Measurements from ENCODE around the gene DNAJC10. TPM values are rescaled to one million over a fixed set of nuclear protein-coding genes. Genes with fewer than 3 reads are reported as not detected.

The DNAJC10 gene
- total and polyA plus RNA-seq, 2 donors (not counting 3 experiments of a cell fraction or from before 2014, with no cell fraction given): 45.1 to 201 TPM

DNA sequence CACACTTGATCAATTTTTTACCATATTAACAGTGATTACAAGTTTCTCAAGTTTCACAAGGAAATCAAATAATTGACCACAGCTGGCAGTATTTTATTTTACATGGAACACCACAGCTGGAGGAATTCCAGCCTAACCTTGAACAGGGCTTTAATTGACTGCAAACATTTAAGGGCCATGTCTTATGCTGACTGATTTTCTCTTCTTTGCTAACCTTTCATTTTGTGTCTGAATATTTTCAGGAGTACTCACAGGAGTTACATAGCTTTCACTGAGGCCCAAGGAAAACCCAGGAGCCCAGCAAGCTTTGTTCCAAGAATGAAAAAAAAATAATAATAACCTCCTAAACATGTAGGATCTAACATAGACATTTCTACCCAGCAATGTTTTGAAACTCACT, 100.8 kb downstream of the DNAJC10 start:
- Histone ChIP-seq H3K36me3 (ENCODE audit: control insufficient read depth in 2 of 2, extremely low read depth in 1 of 2, insufficient read depth in 2 of 2, low read length in 2 of 2) (no peaks in the 10 kb centered on the region), H3K4me3 (replicated peaks in 1 of 3; ENCODE audit: insufficient read depth in 1 of 3, low read depth in 1 of 3, low read length in 3 of 3) (no peak overlapping the region), H3K27me3 (ENCODE audit: control insufficient read depth in 2 of 2, insufficient read depth in 2 of 2, low read length in 2 of 2) (peaks cover 3 to 4% of the 10 kb centered on the region in 2 experiments), H2AFZ (ENCODE audit: low read depth, low read length) (no peak overlapping the region), H3K79me2 (ENCODE audit: control insufficient read depth, insufficient read depth, low read length) (no peaks in the 10 kb centered on the region), H4K20me1 (replicated peaks; ENCODE audit: control insufficient read depth, extremely low read depth, insufficient read depth, low read length) (no peaks in the 10 kb centered on the region), H3K4me2 (ENCODE audit: insufficient read depth, low read length) (no peak overlapping the region), H3K4me1 (ENCODE audit: control insufficient read depth, extremely low read depth, insufficient read depth, low read length) (no peaks in the 10 kb centered on the region), H3K9me3 (replicated peaks; ENCODE audit: control insufficient read depth, insufficient read depth, low read length) (no peaks in the 10 kb centered on the region), H3K9ac (replicated peaks; ENCODE audit: extremely low read depth, insufficient read depth, low read length) (no peak overlapping the region), H3K9me1 (replicated peaks; ENCODE audit: control insufficient read depth, extremely low read depth, insufficient read depth, low read length) (no peaks in the 10 kb centered on the region), H3K27ac (ENCODE audit: insufficient read depth, low read depth, low read length) (no peak overlapping the region)
- dilution Hi-C loops (cut with MboI; ENCODE audit: extremely low pct_ligation_motif_present, low sequenced_read_pairs): no loop called here
- no TSS peak for BruUV-seq (replicated peaks)
- DNase-seq (ENCODE audit: low read depth, low spot score) (no peak), FAIRE-seq (no peak)
- TF ChIP-seq FOS (IDR thresholded peaks at IDR 0.05; ENCODE audit: borderline replicate concordance, insufficient read depth, low read length) (no peak), CTCF (IDR thresholded peaks at IDR 0.05; ENCODE audit: extremely low read depth in 1 of 2, insufficient read depth in 1 of 2, low read depth in 1 of 2, low read length in 2 of 2) (no peak), POLR2AphosphoS5 (IDR thresholded peaks at IDR 0.05; ENCODE audit: insufficient read depth, low read depth, low read length) (no peak), JUN (IDR thresholded peaks at IDR 0.05; ENCODE audit: borderline replicate concordance, insufficient read depth, insufficient read length, low read depth) (no peak), MYC (IDR thresholded peaks at IDR 0.05; ENCODE audit: low read depth, low read length) (no peak), EZH2 (IDR thresholded peaks at IDR 0.05; ENCODE audit: borderline replicate concordance, low read depth, low read length, severe bottlenecking) (no peak), POLR2A (IDR thresholded peaks at IDR 0.05; ENCODE audit: low read depth, low read length) (no peak), GATA2 (IDR thresholded peaks at IDR 0.05; ENCODE audit: insufficient read depth, insufficient read length, low read depth, low read length) (no peak)
- TF ChIP-seq, protein P1, sequence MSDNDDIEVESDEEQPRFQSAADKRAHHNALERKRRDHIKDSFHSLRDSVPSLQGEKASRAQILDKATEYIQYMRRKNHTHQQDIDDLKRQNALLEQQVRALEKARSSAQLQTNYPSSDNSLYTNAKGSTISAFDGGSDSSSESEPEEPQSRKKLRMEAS (IDR thresholded peaks at IDR 0.05; ENCODE audit: insufficient read depth, insufficient read length): no peak
- CTCF ChIA-PET: interaction anchor here (0.9 to 1.7 kb wide), 3 partner anchors 25 to 54 kb away, joined by 4 to 6 read pairs (median 4); no protein-coding TSS in a partner anchor
- POLR2A ChIA-PET: no interaction called here
- intact Hi-C loops (cut with micrococcal nuclease): no loop called here
